Measurements from ENCODE around the gene ICAM5. TPM values are rescaled to one million over a fixed set of nuclear protein-coding genes. Genes with fewer than 3 reads are reported as not detected.

Gene ICAM5
- total and polyA plus RNA-seq, 10 of the 15 experiments (the other 5 are each of a cell fraction or from before 2014, with no cell fraction given), result 0.14 to 4.6 (median 0.94) TPM; not detected in 2

- no peaks in the 10 kb centered on the region for H3K9me3 ChIP-seq (replicated peaks; ENCODE audit: control insufficient read depth, insufficient read depth, low read length)
- no peaks in the 10 kb centered on the region for H3K27me3 ChIP-seq (replicated peaks in 1 of 2; ENCODE audit: control insufficient read depth in 2 of 2, insufficient read depth in 2 of 2, low read length in 1 of 2)
- H4K20me1 ChIP-seq (ENCODE audit: control insufficient read depth, insufficient read depth), result no peaks in the 10 kb centered on the region
- H2AFZ ChIP-seq (ENCODE audit: control insufficient read depth, low read depth, low read length), result no peak overlapping the region
- no TSS peak for BruUV-seq (replicated peaks)
- ChIA-PET CTCF (no interaction called here), RAD21 (ENCODE audit: unreplicated experiment) (interaction anchor here (0.7 to 1.9 kb wide), 2 partner anchors 45 to 63 kb away, joined by 3 to 4 read pairs; no protein-coding TSS in a partner anchor), POLR2A (interaction anchor here (1.1 kb wide), 2 partner anchors 8 to 54 kb away, joined by 3 to 4 read pairs; partner anchors contain the start of gene ICAM5), SMC1A (ENCODE audit: uncharacterized antibody, unreplicated experiment) (interaction anchor here (0.6 to 0.7 kb wide), 3 partner anchors 53 to 351 kb away, joined by 3 to 4 read pairs (median 3); no protein-coding TSS in a partner anchor)
- no peak overlapping the region for H3K9ac ChIP-seq (ENCODE audit: control insufficient read depth, insufficient read depth, low read length)
- DNase-seq (ENCODE audit: low read depth, low spot score), result no peak
- no peak for ATAC-seq
- TF ChIP-seq PAX5 (IDR thresholded peaks at IDR 0.05; ENCODE audit: borderline replicate concordance, low read depth, low read length), result no peak
- no peak for TF ChIP-seq CHD2 (IDR thresholded peaks at IDR 0.05; ENCODE audit: borderline replicate concordance, low read depth, low read length)
- TF ChIP-seq BCL11A (IDR thresholded peaks at IDR 0.05; ENCODE audit: low read depth, low read length), result no peak
- no peak for TF ChIP-seq IKZF1 (conservative IDR thresholded peaks at IDR 0.05)
- TF ChIP-seq PKNOX1 (IDR thresholded peaks at IDR 0.05), result no peak
- no peak for TF ChIP-seq MTA3 (IDR thresholded peaks at IDR 0.05; ENCODE audit: borderline replicate concordance, low read length)
- TF ChIP-seq E2F4 (IDR thresholded peaks at IDR 0.05; ENCODE audit: low read depth, low read length), result no peak
- no peak for TF ChIP-seq ZBTB40 (IDR thresholded peaks at IDR 0.05; ENCODE audit: borderline replicate concordance)
- TF ChIP-seq HDAC6 (IDR thresholded peaks at IDR 0.05; ENCODE audit: unreplicated experiment), result no peak
- TF ChIP-seq LARP7 (IDR thresholded peaks at IDR 0.05), result no peak
- no peak for TF ChIP-seq ZNF24 (IDR thresholded peaks at IDR 0.05)
- no peak for TF ChIP-seq IRF5 (IDR thresholded peaks at IDR 0.05; ENCODE audit: borderline replicate concordance)
- no peak for TF ChIP-seq SKIL (IDR thresholded peaks at IDR 0.05; ENCODE audit: low read depth, poor library complexity, severe bottlenecking)
- 39% methylated on average over 2 of the region's 2 CpGs for WGBS (ENCODE audit: insufficient coverage, insufficient replicate concordance, low lambda C conversion rate, missing lambda C conversion rate)
- no peak overlapping the region for H3K4me2 ChIP-seq (ENCODE audit: control insufficient read depth, insufficient read depth)
- FAIRE-seq, result no peak
- no peak overlapping the region for H3K4me3 ChIP-seq
- intact Hi-C loops (cut with micrococcal nuclease; ENCODE audit: unreplicated experiment), result no loop called here
- H3K79me2 ChIP-seq (ENCODE audit: control insufficient read depth, insufficient read depth, low read length), result peaks cover 10% of the 10 kb centered on the region
- H3K27ac ChIP-seq (ENCODE audit: control insufficient read depth, insufficient read depth), result no peak overlapping the region
- no peaks in the 10 kb centered on the region for H3K36me3 ChIP-seq (ENCODE audit: control insufficient read depth in 2 of 2, insufficient read depth in 2 of 2, low read length in 1 of 2)
- in situ Hi-C loops (cut with MboI), result no loop called here
- H3K4me1 ChIP-seq (ENCODE audit: control insufficient read depth, insufficient read depth, low read length), result peaks cover 6% of the 10 kb centered on the region
Observed at GRCh38 chr19:10343495-10343894, 53.7 kb downstream of the ICAM5 start.

Measured in GM12878 (cell line).